Activated effector memory CD4-positive, alpha-beta T cell treated with Interleukin-2 at 50 U/mL for 16 hours (primary cell): Measurements from ENCODE around the gene RXRG.
"Not testable (repeated sequence)": the region's sequence is repeated elsewhere in the genome, so short reads cannot be mapped to it uniquely, and the experiment has no call there.

ENCODE experiments used
- DNase-seq: peaks from one replicate; pipeline ENCODE4 v3.0.0-alpha.2; 2020

Gene RXRG

DNA sequence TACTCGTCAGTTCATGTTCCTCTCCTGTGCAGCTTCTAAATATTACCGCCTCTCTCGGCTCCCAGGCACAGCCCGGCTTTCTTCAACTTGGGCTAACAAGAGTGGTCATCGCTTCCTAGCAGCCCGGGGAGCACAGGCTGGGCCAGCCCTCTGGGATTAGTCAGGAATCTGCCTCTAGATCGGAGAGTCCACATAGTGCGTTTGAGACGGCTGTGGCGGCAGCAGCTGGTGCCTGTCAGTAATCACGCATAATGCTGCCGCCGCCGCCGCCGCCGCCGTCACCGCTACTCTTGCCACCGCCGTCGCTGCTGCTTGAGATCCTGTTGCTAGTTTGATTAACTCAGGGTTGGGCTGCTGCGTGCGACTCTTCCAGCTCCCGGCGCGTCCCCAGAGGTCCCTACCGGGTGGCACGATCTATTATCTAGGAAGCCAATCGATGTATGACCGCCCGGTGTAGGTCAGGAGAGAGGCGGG, at the start of gene RXRG:
TSS of gene RXRG (minus strand) at position 230 of the 474 bp plus-strand sequence. CDS start 233 bp downstream, outside the sequence.
- DNase-seq, result no peak

DNA sequence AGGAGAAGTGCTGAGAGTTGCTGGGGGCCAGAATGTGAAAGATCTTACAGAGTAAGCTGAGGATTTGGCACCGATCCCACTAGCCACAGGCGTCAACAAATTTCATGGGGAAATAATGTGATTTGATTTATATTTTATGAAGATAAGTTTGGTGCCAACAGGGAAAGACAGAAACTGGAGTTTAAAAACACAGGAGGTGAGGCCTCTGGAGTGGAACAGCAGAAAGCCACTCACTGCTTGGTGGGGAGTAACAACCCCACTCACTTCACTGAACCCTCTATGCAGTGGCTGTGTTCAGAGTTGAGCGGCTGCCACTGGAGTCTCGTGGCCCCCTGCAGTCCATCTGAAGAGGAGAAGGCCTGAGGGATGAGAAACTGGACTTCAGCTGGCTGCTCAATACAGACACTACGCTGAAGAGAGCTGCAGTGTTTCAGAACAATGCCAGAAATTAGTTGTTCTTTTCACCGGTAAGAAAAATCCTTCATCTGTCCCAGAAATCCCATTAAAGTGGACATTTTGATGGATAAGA, 48.0 kb upstream of the RXRG start:
- no peak for DNase-seq

DNA sequence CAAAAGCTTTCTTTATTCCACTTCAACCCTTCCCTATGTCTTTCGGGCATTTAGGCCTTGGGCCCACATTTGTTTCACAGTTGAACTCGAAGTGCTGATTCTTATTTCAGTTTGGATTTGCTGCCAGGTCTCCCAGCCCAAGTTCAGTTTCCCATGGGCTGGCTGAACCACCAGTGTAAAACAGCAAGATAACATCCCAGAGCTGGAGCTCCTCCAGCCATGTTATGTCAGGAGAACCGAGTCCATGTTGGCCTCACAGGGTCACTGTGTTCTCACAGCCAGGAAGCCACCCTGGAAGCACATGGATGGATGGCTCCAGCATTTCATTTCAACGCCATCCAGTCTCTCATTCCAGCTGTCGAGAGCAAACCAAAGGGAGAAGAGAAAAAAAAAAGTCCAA, 45.2 kb upstream of the RXRG start:
- DNase-seq, result no peak

DNA sequence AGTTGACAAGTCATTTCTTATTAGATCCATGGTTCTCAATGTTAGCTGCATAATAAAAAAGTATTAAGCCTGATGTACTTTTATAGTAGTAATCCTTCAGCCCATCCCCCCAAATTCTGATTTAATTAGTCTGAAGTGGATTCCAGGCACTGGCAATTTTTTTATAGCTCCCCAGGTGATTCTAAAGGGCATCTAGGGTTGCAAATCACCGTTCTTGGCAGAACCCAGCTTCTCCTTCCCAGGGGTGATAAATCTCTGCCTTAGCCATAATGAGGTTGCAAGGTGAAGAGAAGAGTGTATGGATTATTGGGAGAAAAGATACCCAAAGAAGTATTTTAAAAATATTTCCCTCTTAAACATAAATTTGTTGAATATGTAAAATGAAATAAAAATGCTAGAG, 43.0 kb upstream of the RXRG start:
- no peak for DNase-seq

DNA sequence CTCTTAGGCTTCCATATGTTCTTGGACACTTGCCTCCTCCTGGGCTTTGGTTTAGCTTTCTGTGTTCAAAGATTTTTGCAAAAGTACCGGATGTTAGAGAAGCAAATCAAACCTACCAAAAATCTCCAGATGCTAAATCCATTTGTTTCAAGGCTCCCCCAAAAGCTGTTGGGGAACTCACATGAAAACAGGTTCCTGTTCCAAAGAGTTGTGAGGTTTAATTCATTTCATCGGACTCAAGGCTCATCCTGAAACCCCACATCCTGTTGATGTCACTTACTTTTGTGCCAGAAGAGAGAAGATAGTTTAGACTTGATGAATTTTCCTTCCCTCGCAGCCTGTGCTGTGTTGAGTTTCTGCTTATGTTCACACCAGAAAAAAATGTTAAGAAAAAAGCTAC, 41.7 kb upstream of the RXRG start:
- DNase-seq, result no peak

DNA sequence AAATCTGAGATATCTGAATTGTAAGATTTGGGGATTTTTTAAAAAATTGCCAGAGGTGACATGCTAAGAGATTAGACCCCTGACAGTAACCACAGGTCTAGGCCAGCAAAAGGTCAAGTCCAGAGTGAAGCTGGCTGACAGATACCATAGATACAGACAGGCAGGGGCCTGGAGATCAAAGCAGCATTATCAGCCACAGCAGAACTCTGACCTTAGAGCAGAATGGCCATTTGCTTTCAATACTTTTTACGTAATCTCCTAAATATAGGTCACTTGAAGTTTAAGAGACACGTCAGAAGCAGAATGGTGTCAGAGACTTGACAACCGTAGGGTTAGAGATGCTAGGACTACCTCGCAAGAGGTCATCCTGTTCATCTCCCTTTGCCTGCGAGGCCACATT, 40.8 kb upstream of the RXRG start:
- DNase-seq, result no peak

DNA sequence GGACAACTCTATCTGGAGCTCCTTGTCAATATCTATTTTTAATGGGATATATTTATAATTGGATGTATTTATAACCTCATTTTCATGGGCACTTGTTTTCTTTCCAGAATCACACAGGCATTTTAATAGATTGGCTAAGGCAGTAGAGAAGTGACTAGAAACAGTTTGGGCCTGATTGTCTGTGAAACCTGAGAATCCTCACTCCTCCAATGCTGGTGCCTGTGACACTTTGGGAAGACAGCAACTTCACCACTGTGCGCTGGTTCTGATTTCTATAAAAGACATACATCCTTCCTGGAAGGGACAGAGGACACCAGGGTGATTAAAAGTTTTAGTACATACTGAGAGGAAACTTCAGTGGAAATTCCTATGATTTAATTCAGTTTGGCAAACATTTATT, 39.6 kb upstream of the RXRG start:
- no peak for DNase-seq

DNA sequence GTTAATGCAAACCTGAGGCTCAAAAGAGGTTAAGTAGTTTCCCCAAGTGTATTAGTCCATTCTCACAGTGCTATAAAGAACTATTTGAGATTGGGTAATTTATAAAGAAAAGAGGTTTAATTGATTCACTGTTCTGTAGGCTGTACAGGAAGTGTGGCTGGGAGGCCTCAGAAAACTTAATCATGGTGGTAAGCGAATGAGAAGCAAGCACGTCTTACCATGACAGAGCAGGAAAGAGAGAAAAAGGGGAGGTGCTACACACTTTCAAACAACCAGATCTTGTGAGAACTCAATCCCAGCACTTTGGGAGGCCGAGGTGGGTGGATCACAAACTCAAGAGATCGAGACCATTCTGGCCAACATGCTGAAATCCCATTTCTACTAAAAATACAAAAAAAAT, 38.5 kb upstream of the RXRG start:
- no peak for DNase-seq

DNA sequence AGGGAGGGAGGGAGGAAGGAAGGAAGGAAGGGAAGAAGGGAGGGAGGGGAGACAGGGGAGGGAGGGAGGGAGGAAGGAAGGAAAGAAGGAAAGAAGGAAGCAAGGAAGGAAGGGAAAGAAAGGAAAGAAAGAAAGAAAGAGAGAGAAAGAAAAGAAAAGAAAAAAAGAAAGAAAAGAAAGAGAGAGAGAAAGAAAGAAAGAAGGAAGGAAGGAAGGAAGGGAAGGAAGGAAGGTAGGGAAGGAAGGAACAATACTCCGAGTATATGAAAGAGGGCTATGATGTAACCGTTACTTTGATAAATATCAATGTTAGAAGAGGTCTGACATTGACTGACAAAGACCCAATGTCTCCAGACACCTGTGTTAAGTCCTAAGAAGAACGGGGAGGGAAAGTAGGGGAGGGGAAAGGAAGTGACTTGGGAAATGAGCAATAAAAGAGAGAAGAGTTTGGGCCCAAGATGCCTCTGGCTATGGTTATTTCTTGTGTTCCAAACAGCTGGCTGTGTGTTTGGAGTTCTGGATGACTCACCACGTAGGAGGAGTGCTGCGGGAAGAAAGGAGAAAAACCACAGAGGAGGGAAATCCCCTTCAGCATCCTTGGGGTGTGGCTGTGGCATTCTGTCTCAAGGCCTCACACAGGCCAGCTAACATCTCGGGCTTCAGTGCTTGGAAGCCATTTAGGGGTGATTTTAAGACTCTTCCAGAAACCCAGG, 37.0 kb upstream of the RXRG start:
- no peak for DNase-seq

DNA sequence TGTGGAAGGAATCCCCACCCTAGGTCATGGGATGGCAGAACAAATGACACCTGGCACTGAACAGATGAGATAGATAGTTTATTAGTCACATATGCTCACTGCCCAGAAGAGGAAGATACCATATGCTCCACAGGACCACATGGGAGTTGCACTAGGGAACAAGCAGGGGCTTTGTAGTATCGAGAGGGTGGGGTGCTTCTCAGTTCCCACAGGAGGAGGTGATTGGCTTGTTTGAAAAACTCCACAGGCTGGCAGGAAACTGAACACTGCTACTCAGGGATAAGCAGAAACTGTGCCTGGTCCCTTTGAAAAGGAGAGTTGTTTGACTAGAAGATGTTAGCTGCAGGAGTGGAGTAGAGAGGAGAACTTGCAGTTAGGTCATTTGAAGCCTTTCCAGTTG, 31.9 kb upstream of the RXRG start:
- DNase-seq, result no peak

DNA sequence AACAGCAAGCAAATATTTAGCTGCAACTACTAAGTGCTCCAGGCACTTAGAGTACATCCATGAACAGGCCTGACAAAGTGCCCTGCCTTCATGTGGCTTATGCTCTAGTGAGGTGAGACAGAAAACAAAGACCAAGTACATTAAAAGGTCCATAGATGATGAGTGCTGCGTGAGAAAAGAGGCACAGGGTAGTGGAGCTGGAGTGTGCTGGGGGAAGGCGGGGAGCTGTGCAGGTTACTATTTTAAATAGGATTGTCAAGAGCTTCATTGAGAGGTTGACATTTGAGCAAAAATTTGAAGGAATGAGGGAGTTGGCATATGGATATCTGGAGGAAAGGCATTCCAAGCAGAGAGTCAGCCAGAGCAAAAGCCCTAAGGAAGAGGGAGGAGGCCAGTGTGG, 29.3 kb upstream of the RXRG start:
- DNase-seq, result no peak

DNA sequence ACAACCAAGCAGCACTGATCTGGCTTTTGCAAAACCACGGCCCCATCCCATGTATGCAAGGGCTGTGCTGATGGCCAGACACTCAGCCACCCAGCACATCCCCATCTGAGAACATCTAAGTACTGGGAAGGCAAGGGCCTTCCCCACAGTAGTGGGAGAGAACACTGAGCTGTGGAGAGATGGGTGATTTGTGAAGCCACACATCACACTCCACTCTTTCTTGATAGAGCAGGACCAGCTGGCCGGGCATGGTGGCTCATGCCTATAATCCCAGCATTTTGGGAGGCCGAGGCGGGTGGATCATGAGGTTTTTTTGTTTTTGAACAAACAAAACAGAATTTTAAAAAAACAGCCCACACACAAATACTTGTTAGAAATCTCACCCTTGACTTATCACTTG, 28.2 kb upstream of the RXRG start:
- no peak for DNase-seq

DNA sequence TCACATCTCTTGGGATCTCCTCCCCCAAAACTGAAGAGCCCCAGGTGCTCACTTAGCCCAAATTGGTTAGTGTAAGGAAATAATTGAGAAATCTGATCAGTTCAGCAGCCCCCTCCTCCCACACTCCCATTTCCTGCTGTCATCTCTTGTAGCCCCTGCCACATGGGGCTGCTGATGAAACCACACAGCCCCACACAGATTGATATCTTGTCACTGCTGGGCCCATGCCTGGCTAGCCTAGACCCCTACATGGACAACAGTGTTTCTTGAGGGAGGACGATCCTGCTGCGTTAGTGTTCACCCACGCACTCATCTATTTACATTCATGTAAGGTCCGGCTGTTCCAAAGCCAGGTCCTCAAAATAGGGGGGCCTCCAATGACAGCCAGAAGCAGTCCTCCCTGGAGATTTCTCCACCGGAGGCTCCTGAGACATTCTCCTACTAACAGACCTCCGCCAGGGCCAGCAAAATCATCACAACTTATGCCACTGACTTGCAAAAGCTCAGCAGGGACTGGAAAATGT, 23.9 kb upstream of the RXRG start:
- no peak for DNase-seq

DNA sequence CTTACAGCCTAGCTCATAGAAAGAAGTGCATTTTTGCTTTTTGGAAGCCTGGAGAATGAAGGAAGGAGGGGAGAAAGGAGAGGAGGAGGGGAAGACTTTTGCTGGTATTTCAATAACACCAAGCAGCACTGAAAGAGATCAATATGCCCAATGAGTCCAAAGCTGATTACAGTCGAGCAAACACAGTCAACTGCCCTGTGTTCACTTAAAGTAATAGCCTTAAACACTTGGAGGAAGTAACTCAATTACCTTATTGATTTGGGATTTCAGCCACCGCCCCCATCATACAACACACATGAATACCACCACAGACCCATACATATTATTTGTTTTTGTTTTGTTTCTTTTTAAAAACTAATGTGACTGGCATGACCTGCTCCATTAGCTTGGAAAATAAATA, 23.3 kb upstream of the RXRG start:
- no peak for DNase-seq

DNA sequence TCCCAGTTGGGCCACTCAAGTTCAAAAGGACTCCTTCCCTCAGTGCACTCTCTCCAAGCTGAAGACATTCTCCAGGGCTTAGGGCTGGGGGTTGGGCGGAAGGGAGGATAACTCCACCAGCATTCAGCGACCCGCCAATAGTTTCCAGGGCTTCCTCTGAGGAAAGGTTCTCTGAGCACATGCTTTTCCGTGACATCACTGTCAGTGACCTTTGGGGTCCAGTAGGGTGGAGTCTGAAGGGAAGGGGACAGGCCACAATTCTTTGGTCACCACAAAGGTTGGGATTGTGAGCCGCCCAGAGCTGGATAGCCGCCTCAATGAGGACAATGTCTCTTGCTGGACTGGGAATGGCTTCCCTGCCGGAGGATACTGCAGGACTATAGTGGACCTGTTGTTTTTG, 22.8 kb upstream of the RXRG start:
- no peak for DNase-seq

DNA sequence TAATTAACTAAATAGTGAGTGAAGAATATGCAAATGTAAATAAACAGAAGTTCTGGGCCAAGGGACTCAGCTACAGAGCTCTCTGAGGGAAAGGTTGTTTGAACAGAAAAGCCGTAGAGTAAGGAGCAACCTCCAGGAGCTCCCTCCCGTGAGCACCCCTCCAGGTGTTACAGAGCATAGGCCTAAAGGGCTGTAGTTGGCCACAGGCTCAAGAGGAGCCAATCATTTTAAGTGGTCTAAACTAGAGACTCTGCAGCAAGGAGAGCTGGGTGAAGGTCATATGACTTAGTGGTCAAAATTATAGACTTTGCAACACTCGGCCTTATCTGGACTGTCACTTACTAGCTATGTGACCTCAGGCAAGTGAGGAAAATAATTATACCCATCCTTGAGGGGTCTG, 19.1 kb upstream of the RXRG start:
- DNase-seq, result no peak

DNA sequence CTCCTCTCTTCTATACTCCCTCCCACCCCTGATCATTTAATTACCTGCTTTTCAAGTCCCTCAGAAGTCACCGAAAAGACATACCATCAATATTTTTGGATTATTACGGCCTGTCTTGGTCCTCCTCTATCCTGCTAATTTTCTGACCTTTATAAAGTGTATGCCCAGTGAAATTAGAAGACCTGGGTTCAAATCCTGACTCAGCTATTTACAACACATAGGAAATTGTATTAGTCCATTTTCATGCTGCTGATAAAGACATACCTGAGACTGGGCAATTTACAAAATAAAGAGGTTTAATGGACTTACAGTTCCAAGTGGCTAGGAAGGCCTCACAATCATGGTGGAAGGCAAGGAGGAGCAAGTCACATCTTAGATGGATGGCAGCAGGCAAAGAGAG, 14.8 kb upstream of the RXRG start:
- DNase-seq, result not testable (repeated sequence)

DNA sequence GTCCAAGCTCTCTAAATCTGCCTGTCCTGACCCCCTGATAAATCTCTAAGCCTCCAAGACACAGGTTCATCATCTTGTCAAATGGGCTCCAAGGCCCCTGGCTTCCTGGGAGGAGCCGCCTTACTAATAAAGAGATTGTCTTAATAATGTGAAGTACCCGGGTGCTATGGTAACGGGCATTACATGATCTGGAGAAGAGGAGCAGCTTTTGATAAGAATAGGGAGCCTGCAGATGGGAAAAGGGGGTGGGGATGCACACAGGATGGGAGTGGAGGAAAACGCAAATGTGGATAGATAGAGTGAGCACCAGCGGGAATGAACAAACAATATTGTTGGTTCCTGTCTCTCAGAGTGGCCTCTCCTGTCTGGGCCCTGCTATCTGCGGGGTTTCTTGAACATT, 11.9 kb upstream of the RXRG start:
- no peak for DNase-seq

DNA sequence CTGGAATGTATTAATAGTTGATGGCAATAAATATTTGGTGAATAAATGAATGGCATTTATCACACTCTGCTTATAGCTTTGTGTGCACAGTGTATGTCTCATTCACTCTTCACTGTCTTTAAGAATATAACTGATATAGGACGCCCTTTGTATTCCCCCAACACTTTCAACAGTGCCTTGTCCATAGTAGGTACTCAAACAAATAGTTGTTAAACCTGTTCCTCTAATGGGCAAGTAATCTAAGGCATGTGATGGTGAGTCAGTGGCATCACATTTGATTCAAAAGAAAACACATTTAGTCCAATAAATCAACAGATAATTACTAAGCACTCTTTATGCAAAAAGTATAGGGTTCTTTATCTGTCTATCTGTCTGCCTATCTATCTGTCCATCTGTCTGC, 11.2 kb upstream of the RXRG start:
- no peak for DNase-seq

DNA sequence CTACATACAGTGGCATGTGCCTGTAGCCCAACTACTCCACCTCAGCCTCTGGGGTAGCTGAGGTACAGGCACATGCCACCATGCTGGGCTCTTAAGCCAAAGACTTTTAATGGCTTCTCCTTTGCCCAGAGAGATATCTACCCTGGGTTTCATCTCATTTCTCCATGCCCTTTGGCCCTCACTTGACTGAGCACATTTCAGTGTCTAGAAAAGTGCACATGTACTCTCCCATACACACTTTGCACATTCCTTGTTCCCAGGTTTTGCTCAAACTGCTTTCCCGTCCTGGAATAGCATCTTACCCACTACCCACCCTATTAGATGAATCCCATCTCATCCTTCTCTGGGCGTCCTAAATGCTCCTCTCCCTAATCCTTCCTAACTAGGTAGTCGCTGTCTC, 10.2 kb upstream of the RXRG start:
- no peak for DNase-seq

DNA sequence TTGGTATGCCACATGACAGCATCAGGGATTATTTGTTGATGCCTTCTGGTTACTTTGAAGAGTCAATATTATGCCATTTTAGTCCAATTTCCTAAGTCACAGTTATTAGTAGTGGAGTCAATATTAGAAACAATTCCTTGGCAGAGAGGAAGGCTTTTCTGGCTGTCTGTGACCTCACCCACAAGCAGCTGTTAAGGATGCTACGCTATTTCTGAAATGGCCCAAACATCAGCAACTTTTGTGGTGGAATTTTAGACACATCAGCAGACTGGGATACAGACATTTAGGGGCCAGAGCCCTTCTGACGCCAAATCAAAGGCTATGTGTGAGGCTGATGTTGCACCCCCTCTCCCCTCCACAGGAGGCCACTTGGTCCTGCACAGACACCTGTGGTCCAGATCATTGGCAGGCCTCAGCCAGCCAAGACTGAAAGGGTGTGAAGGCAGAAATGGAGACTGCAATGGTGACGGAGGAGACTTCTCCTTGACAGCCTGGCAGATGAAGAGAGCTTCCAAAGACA, 9.2 kb upstream of the RXRG start:
- no peak for DNase-seq

DNA sequence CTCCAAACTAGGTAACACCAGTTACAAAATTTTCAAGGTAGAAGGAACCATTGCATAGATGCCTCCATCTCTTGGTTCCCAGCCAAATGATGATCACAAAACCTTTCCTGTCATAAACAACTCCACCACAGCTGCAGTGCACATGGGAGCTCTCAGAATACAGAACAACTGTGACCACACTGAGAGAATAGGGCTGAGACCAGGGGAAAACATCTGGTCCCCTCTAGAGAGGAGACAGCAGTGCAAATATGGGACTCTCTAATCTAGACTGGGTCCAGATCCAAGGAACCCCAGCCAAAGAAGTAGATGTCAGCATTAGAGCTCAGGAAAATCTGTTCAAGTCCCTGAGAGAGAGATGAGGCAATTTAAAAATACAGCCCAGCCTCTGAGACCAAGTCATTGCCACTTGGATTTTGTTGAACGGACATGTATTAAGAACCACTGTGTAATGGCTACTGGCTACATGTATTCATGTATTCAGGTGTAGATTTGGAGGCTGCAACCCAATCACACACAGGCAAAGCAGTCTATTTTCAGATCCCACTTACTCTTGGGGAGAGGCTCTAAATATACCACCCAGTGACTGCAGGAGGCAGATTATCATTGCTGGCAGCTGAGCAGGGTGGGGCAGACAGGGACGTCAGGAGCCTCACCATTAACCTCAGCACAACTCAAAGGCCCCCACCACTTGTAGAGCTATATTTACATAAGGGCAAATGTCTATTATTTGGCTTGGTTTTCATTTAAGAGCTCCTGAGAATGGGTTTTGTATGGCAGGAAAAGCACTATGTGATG, 7.6 kb upstream of the RXRG start:
- DNase-seq, result no peak

DNA sequence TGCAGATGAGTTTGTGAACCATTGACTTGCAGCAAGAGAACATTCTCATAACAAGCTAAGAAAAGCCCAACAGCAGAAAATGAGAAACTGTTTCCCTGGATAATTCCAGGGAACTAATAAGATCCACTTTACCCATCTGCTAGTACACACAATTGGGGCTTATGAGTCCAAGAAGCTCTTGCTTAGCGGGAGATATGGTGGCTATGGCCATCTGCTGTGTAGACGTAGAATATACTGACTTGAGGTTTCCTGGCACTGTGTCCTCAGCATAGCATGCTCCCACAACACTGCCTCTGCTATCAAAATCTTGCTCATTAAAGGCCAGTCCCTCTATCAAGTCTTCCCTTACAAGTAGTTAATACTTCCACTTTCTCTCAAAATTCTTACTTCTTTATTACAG, 6.8 kb upstream of the RXRG start:
- DNase-seq, result no peak

DNA sequence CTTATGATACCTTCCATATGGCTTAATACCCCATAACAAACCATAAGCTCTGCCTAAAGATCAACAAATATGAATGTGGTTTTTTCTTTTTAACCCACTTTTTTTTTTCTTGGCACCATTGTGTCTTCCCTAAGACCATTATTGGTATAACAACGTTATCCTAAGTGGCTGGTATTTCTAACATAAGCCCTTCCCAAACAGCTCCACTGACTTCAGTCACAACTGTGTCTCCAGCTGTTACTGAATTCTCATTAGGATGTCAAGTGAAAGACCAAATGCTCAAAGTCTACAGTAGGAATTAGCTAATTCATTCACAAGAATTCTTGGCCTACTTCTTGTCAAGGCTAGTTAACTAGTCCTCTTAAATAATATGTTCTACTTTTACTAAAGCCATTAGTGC, 4.2 kb upstream of the RXRG start:
- DNase-seq, result no peak
